DND-41 (cell line): ENCODE results near the gene COQ10A.

Source experiments
- ATAC-seq: fragments of 200-7000 bp; cut with Tn5 transposase; 3 replicates; pipeline ENCODE4 v1.9.1; 2021; ENCODE audit warnings: low read depth; ENCODE audit not compliant: insufficient read depth
- DNase-seq: peaks from one replicate; pipeline ENCODE4 v3.0.0-alpha.2; 2020
- H2AFZ ChIP-seq: 2 replicates; pipeline ENCODE4 v1.6.0; 2012; ENCODE audit warnings: low read depth, low read length
- H3K27ac ChIP-seq: 2 replicates; pipeline ENCODE4 v1.5.1; 2012; ENCODE audit warnings: low read length, inconsistent platforms
- H3K27me3 ChIP-seq: fragments of 200-600 bp; sonication (generic); 2 replicates; pipeline ENCODE4 v1.6.0; 2012; ENCODE audit warnings: low read length, mild to moderate bottlenecking, inconsistent platforms; ENCODE audit not compliant: insufficient read depth, poor library complexity
- H3K36me3 ChIP-seq: 2 replicates; pipeline ENCODE4 v1.5.1; 2012; ENCODE audit warnings: low read length, inconsistent platforms; ENCODE audit not compliant: insufficient read depth
- H3K4me1 ChIP-seq: 2 replicates; pipeline ENCODE4 v1.5.1; 2012; ENCODE audit warnings: mild to moderate bottlenecking, low read length; ENCODE audit not compliant: insufficient read depth
- H3K4me2 ChIP-seq: 2 replicates; pipeline ENCODE4 v1.6.0; 2012; ENCODE audit warnings: mild to moderate bottlenecking, moderate library complexity, low read length, inconsistent platforms; ENCODE audit not compliant: insufficient read depth
- H3K4me3 ChIP-seq, 2 experiments: fragments of 200-600 bp in 1 of 2; shearing (Covaris generic) in 1 of 2; 2 replicates each; pipeline ENCODE4 v1.5.1; 2012 to 2016; ENCODE audit warnings: inconsistent platforms in 2 of 2, low read length in 2 of 2, mild to moderate bottlenecking in 2 of 2, low read depth in 1 of 2, moderate library complexity in 1 of 2
- H3K79me2 ChIP-seq: 2 replicates; pipeline ENCODE4 v1.6.0; 2012; ENCODE audit warnings: low read length, inconsistent platforms; ENCODE audit not compliant: insufficient read depth
- H3K9ac ChIP-seq: 2 replicates; pipeline ENCODE4 v1.6.0; 2012; ENCODE audit warnings: low read depth, mild to moderate bottlenecking, inconsistent platforms, low read length, moderate library complexity
- H3K9me3 ChIP-seq: 2 replicates; pipeline ENCODE4 v1.5.1; 2012; ENCODE audit warnings: low read length, moderate library complexity, mild to moderate bottlenecking, inconsistent platforms; ENCODE audit not compliant: insufficient read depth, severe bottlenecking
- H4K20me1 ChIP-seq: 2 replicates; pipeline ENCODE4 v1.6.0; 2012; ENCODE audit warnings: low read length; ENCODE audit not compliant: insufficient read depth
- EZH2 ChIP-seq: IDR thresholded peaks from 3 replicates; pipeline ENCODE4 v1.6.1; 2012; ENCODE audit warnings: borderline replicate concordance, low read depth, mild to moderate bottlenecking, moderate library complexity, low read length, inconsistent platforms; ENCODE audit not compliant: severe bottlenecking
- TF ChIP-seq, protein P1 (sequence below): IDR thresholded peaks from 2 replicates; pipeline ENCODE4 v1.5.1; 2012; ENCODE audit warnings: borderline replicate concordance, low read length, moderate library complexity, mild to moderate bottlenecking; ENCODE audit not compliant: poor library complexity, severe bottlenecking; ENCODE audit errors: extremely low read depth

Gene COQ10A

GRCh38 chr12:56223571-56224101 lies 43.1 kb upstream of the COQ10A start:
- Histone ChIP-seq H3K79me2 (peaks cover 52% of the 10 kb centered on the region), H2AFZ (peak overlapping the region; percentile 82), H3K9me3 (no peaks in the 10 kb centered on the region), H3K27me3 (no peaks in the 10 kb centered on the region), H3K9ac (peak overlapping the region; percentile 65), H3K4me2 (peak overlapping the region; percentile 97), H3K4me3 (peak overlapping the region; percentile 23 to 67; a peak in 3 of 4 replicates), H4K20me1 (0 out of 2 replicates have a peak, but pooled peaks cover 3% of the 10 kb centered on the region), H3K27ac (peak overlapping the region; percentile 75), H3K4me1 (peaks cover 54% of the 10 kb centered on the region), H3K36me3 (peaks cover 17% of the 10 kb centered on the region)
- no peak; the same call in 2 of the 3 replicates for ATAC-seq
- DNase-seq, result no peak
- TF ChIP-seq EZH2, result no peak
- TF ChIP-seq, protein P1, sequence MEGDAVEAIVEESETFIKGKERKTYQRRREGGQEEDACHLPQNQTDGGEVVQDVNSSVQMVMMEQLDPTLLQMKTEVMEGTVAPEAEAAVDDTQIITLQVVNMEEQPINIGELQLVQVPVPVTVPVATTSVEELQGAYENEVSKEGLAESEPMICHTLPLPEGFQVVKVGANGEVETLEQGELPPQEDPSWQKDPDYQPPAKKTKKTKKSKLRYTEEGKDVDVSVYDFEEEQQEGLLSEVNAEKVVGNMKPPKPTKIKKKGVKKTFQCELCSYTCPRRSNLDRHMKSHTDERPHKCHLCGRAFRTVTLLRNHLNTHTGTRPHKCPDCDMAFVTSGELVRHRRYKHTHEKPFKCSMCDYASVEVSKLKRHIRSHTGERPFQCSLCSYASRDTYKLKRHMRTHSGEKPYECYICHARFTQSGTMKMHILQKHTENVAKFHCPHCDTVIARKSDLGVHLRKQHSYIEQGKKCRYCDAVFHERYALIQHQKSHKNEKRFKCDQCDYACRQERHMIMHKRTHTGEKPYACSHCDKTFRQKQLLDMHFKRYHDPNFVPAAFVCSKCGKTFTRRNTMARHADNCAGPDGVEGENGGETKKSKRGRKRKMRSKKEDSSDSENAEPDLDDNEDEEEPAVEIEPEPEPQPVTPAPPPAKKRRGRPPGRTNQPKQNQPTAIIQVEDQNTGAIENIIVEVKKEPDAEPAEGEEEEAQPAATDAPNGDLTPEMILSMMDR, result no peak

- ATAC-seq (peak; percentile 85), DNase-seq (peak; percentile 98)
- Histone ChIP-seq H3K4me2 (peak within 1 kb of the TSS; percentile 97), H3K4me1 (peaks cover 54% of the 10 kb centered on the region), H3K79me2 (peaks cover 50% of the 10 kb centered on the region), H3K9me3 (no peaks in the 10 kb centered on the region), H3K36me3 (peaks cover 17% of the 10 kb centered on the region), H3K9ac (peak within 1 kb of the TSS; percentile 65), H3K4me3 (peak within 1 kb of the TSS; percentile 67; a peak in 3 of 4 replicates), H2AFZ (peak within 1 kb of the TSS; percentile 82), H3K27me3 (no peaks in the 10 kb centered on the region), H3K27ac (peak within 1 kb of the TSS; percentile 75), H4K20me1 (0 out of 2 replicates have a peak, but pooled peaks cover 3% of the 10 kb centered on the region)
- TF ChIP-seq EZH2, result no peak
- TF ChIP-seq, protein P1, result peak; percentile 80
Observed at GRCh38 chr12:56224102-56224701, 42.5 kb upstream of the COQ10A start, which contains the start of gene NABP2. Gene NABP2 (plus strand): TSS chr12:56224342. CDS start chr12:56224857, 515 bp downstream.

GRCh38 chr12:56224954-56225353 lies 41.8 kb upstream of the COQ10A start:
- H3K4me2 ChIP-seq, result peak overlapping the region; percentile 97
- DNase-seq, result peak; percentile 34
- TF ChIP-seq, protein P1, result no peak
- no peak for TF ChIP-seq EZH2
- 0 out of 2 replicates have a peak, but pooled peaks cover 3% of the 10 kb centered on the region for H4K20me1 ChIP-seq
- H3K4me3 ChIP-seq, result peak overlapping the region; percentile 67; a peak in 3 of 4 replicates
- peaks cover 51% of the 10 kb centered on the region for H3K4me1 ChIP-seq
- peak overlapping the region; percentile 82; the same call in 1 of the 2 replicates for H2AFZ ChIP-seq
- H3K9ac ChIP-seq, result peak overlapping the region; percentile 65
- peaks cover 43% of the 10 kb centered on the region for H3K79me2 ChIP-seq
- H3K36me3 ChIP-seq, result peaks cover 17% of the 10 kb centered on the region
- H3K27ac ChIP-seq, result peak overlapping the region; percentile 65
- ATAC-seq, result no peak
- no peaks in the 10 kb centered on the region for H3K27me3 ChIP-seq
- no peaks in the 10 kb centered on the region for H3K9me3 ChIP-seq
